CD4-positive, alpha-beta T cell (primary cell): ENCODE results near the gene NFU1. TPM values are rescaled to one million over a fixed set of nuclear protein-coding genes. Genes with fewer than 3 reads are reported as not detected.

ENCODE experiments used
- ATAC-seq: fragments of 200-7000 bp; cut with Tn5 transposase; one replicate; pipeline ENCODE4 v1.10.0; 2022; ENCODE audit warnings: mild to moderate bottlenecking; ENCODE audit not compliant: poor library complexity
- CTCF ChIA-PET: fragments of 350-600 bp; sonication (Branson Sonifier 250); formaldehyde crosslinking; loops from one replicate; lab custom pipeline; 2021; ENCODE audit warnings: antibody characterized with exemption, inconsistent platforms; lab: Charles Lee
- POLR2A ChIA-PET: fragments of 350-600 bp; sonication (Branson Sonifier 250); formaldehyde crosslinking; loops from one replicate; lab custom pipeline; 2021; ENCODE audit warnings: antibody characterized with exemption, inconsistent platforms; lab: Charles Lee
- DNase-seq, 14 experiments: peaks; one replicate each; pipeline ENCODE4 v3.0.0-alpha.2; 2013 to 2020; ENCODE audit warnings: mixed read lengths in 2 of 14
- H3K27ac ChIP-seq, 2 donors: one replicate each; pipeline versions ENCODE4 v1.5.1 to v1.7.0; 2013; ENCODE audit warnings: low read length in 2 of 2, low read depth in 1 of 2, mild to moderate bottlenecking in 1 of 2
- H3K27me3 ChIP-seq, 2 experiments: 1 replicate in 1 of 2; 2 replicates in 1 of 2; pipeline versions ENCODE4 v1.6.1 to v1.7.0; 2013; ENCODE audit warnings: low read length in 2 of 2, control low read depth in 1 of 2, mild to moderate bottlenecking in 1 of 2, moderate library complexity in 1 of 2; ENCODE audit not compliant: insufficient read depth in 2 of 2, control insufficient read depth in 1 of 2
- H3K36me3 ChIP-seq: one replicate; pipeline ENCODE4 v1.6.1; 2013; ENCODE audit warnings: low read length, control low read depth; ENCODE audit not compliant: insufficient read depth
- H3K4me1 ChIP-seq: one replicate; pipeline ENCODE4 v1.6.1; 2013; ENCODE audit warnings: low read length, control low read depth; ENCODE audit not compliant: insufficient read depth
- H3K4me3 ChIP-seq: one replicate; pipeline ENCODE4 v1.5.1; 2013; ENCODE audit warnings: mild to moderate bottlenecking, low read length, moderate library complexity
- H3K9me3 ChIP-seq, 2 experiments: 1 replicate in 1 of 2; 2 replicates in 1 of 2; pipeline versions ENCODE4 v1.6.1 to v1.7.0; 2013; ENCODE audit warnings: low read length in 2 of 2, mild to moderate bottlenecking in 2 of 2, control low read depth in 1 of 2, moderate library complexity in 1 of 2; ENCODE audit not compliant: control insufficient read depth in 1 of 2, insufficient read depth in 1 of 2
- H3K27ac Mint-ChIP-seq: one replicate; pipeline ENCODE4 v1.8.0; 2020; ENCODE audit warnings: mixed read lengths
- H3K27me3 Mint-ChIP-seq: one replicate; pipeline ENCODE4 v1.8.0; 2021; ENCODE audit warnings: mixed read lengths
- H3K36me3 Mint-ChIP-seq: one replicate; pipeline ENCODE4 v1.8.0; 2021; ENCODE audit warnings: low read depth, mixed read lengths
- H3K4me1 Mint-ChIP-seq: one replicate; pipeline ENCODE4 v1.8.0; 2021; ENCODE audit warnings: low read depth, mixed read lengths
- H3K4me3 Mint-ChIP-seq: one replicate; pipeline ENCODE4 v1.8.0; 2020; ENCODE audit warnings: mild to moderate bottlenecking, mixed read lengths
- H3K9me3 Mint-ChIP-seq: one replicate; pipeline ENCODE4 v1.8.0; 2020; ENCODE audit warnings: mixed read lengths
- intact Hi-C, 2 experiments: fragments of 100-400 bp; cut with DNase I in 1 of 2; cut with micrococcal nuclease in 1 of 2; formaldehyde crosslinking; loops; one replicate each; pipeline versions ENCODE4 v1.15.1 to v1.9.0; 2023 to 2025; cut with DNase I, micrococcal nuclease
- total RNA-seq, 174 experiments: library from RNA in 2 of 174; stranded (reverse) in 2 of 174; gene quantifications; one replicate each; pipeline ENCODE4 v1.2.3 and lab custom pipeline; 2021 to 2026
- TF ChIP-seq, protein P1 (sequence below): fragments of 200-600 bp; IDR thresholded peaks from one replicate; pipeline ENCODE4 v1.8.0; 2022; ENCODE audit warnings: antibody characterized with exemption, mild to moderate bottlenecking

Gene NFU1
- total RNA-seq, 2 experiments from 2014 or later = 18.5 to 22.2 TPM

DNA sequence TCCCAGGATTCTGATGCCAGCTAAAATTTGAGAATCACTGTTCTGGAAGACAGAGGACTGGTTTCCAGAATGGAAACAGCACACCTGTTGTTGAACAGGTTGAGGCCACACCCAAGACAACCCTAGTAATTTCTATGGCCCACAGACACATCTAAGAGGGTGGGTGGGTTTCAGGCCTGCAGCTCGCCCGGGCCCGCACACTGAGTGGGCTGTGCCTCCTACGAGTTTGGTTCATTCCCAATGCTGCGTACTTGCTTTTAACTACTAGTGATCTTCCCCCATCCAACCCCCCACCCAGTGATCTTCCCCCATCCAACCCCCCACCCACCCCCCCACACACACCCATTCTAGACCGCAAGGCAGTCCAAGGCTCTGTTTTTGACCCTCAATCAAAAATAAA is 1.3 kb upstream of the NFU1 start:
- ChIA-PET POLR2A (interaction anchor here (1.3 to 2.8 kb wide), 2 partner anchors 53 to 151 kb away, joined by 4 to 21 read pairs; partner anchors contain the start of gene GFPT1), CTCF (interaction anchor here (2.0 kb wide), 1 partner anchor 63 kb away, joined by 5 read pairs; no protein-coding TSS in a partner anchor)
- no peaks in the 10 kb centered on the region for H3K9me3 ChIP-seq
- H3K27me3 ChIP-seq = no peaks in the 10 kb centered on the region
- TF ChIP-seq, protein P1, sequence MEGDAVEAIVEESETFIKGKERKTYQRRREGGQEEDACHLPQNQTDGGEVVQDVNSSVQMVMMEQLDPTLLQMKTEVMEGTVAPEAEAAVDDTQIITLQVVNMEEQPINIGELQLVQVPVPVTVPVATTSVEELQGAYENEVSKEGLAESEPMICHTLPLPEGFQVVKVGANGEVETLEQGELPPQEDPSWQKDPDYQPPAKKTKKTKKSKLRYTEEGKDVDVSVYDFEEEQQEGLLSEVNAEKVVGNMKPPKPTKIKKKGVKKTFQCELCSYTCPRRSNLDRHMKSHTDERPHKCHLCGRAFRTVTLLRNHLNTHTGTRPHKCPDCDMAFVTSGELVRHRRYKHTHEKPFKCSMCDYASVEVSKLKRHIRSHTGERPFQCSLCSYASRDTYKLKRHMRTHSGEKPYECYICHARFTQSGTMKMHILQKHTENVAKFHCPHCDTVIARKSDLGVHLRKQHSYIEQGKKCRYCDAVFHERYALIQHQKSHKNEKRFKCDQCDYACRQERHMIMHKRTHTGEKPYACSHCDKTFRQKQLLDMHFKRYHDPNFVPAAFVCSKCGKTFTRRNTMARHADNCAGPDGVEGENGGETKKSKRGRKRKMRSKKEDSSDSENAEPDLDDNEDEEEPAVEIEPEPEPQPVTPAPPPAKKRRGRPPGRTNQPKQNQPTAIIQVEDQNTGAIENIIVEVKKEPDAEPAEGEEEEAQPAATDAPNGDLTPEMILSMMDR = no peak
- intact Hi-C loops = loop anchor here (5.0 kb wide), 3 partner anchors 134 to 274 kb away; partner anchors contain the start of gene AAK1 (in 1 of the 2)
- Mint-ChIP-seq H3K27ac (peak overlapping the region; percentile 99), H3K36me3 (peaks cover 36% of the 10 kb centered on the region), H3K9me3 (peaks cover 5% of the 10 kb centered on the region), H3K27me3 (no peaks in the 10 kb centered on the region), H3K4me3 (peak overlapping the region; percentile 94), H3K4me1 (peaks cover 43% of the 10 kb centered on the region)
- peak in 1 of 14 experiments; percentile 21 for DNase-seq
- peaks cover 3% of the 10 kb centered on the region for H3K36me3 ChIP-seq
- H3K4me1 ChIP-seq = peaks cover 19% of the 10 kb centered on the region
- H3K27ac ChIP-seq = no peak overlapping the region
- no peak overlapping the region for H3K4me3 ChIP-seq
- no peak for ATAC-seq

DNA sequence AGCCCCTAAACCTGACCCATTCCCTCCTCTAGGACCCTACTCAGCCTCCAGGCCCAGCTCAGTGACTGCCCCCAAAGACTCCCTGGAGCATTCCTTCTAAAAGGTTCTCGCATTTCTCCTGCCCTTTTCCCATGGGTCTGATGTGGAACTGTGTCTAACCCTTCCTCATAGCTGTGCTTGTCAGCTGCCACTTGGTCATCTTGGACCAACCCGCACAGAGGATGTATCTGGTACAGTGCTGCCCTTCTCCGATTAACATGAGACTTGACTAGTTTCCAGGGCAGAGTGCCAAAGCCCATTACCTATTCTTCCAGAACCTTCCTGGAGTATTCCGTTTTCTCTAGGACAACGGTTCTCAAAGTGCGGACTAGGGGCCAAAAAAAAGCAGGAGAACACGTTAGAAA is 518 bp upstream of the NFU1 start:
- CTCF ChIA-PET = interaction anchor here (0.6 to 2.0 kb wide), 7 partner anchors 40 to 1690 kb away, joined by 3 to 5 read pairs (median 3); partner anchors contain the start of gene SNRPG
- TF ChIP-seq, protein P1 = no peak
- intact Hi-C loops = loop anchor here (1.0 to 5.0 kb wide), 5 partner anchors 50 to 275 kb away; partner anchors contain the start of genes AAK1 (in 1 of the 2) and GFPT1 (in 1 of the 2)
- Mint-ChIP-seq H3K4me1 (peaks cover 43% of the 10 kb centered on the region), H3K36me3 (peaks cover 36% of the 10 kb centered on the region), H3K27ac (peak overlapping the region; percentile 99), H3K9me3 (peaks cover 5% of the 10 kb centered on the region), H3K4me3 (peak overlapping the region; percentile 94), H3K27me3 (no peaks in the 10 kb centered on the region)
- no peak for ATAC-seq
- Histone ChIP-seq H3K27ac (peak overlapping the region; percentile 87 to 94), H3K4me1 (peaks cover 19% of the 10 kb centered on the region), H3K4me3 (peak overlapping the region; percentile 81), H3K27me3 (no peaks in the 10 kb centered on the region), H3K36me3 (peaks cover 3% of the 10 kb centered on the region), H3K9me3 (no peaks in the 10 kb centered on the region)
- DNase-seq = peak in 2 of 14 experiments; percentile 2 to 7
- POLR2A ChIA-PET = interaction anchor here (0.9 to 2.8 kb wide), 41 partner anchors 9 to 1630 kb away, joined by 3 to 29 read pairs (median 5); partner anchors contain the start of genes AAK1, C2orf42, GFPT1 and GMCL1

DNA sequence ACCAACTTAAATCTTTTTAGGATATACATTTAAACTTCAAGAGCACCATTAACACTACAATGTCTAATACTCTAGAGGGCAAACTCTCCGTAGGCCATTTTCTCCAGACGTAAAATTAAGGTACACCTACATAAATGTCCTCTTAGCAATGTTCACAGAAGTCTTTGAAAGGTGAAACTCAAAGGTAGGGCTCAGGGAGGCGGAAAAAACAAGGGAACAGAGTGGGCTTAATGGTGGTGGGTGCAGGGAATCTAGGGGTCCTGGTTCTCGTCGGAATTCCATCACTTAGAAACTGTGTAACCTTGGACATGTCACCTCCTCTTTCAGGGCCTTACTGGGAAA is 668 bp downstream of the NFU1 start:
- peak in 1 of 14 experiments; percentile 40 for DNase-seq
- Mint-ChIP-seq H3K4me3 (peak overlapping the region; percentile 94), H3K27ac (peak overlapping the region; percentile 99), H3K9me3 (peaks cover 5% of the 10 kb centered on the region), H3K27me3 (no peaks in the 10 kb centered on the region), H3K36me3 (peaks cover 36% of the 10 kb centered on the region), H3K4me1 (peaks cover 47% of the 10 kb centered on the region)
- peak; percentile 6 for ATAC-seq
- peak overlapping the region; percentile 81 for H3K4me3 ChIP-seq
- POLR2A ChIA-PET = interaction anchor here (0.6 to 2.8 kb wide), 37 partner anchors 11 to 1791 kb away, joined by 3 to 29 read pairs (median 5); partner anchors contain the start of genes AAK1, C2orf42, FAM136A and GFPT1
- no peaks in the 10 kb centered on the region for H3K27me3 ChIP-seq
- no peaks in the 10 kb centered on the region for H3K9me3 ChIP-seq
- H3K4me1 ChIP-seq = peaks cover 19% of the 10 kb centered on the region
- intact Hi-C loops = loop anchor here (1.0 to 5.0 kb wide), 5 partner anchors 64 to 276 kb away; partner anchors contain the start of gene AAK1 (in 1 of the 2)
- H3K27ac ChIP-seq = peak overlapping the region; percentile 87 to 94
- TF ChIP-seq, protein P1 = no peak
- H3K36me3 ChIP-seq = peaks cover 9% of the 10 kb centered on the region
- CTCF ChIA-PET = interaction anchor here (0.7 to 1.5 kb wide), 4 partner anchors 41 to 380 kb away, joined by 3 to 4 read pairs (median 3); no protein-coding TSS in a partner anchor
